Measurements from ENCODE around the gene OR4N2. TPM values are rescaled to one million over a fixed set of nuclear protein-coding genes. Genes with fewer than 3 reads are reported as not detected.
"Not testable (repeated sequence)": the region's sequence is repeated elsewhere in the genome, so short reads cannot be mapped to it uniquely, and the experiment has no call there.

Gene OR4N2
- not detected in 2 replicates for total RNA-seq (2021)
- Bru-seq, nascent RNA: not detected
- BruChase-seq, experiment 1, labeled RNA remaining after a 2-hour chase: not detected
- not detected for BruChase-seq, experiment 2, labeled RNA remaining after a 6-hour chase
- long read RNA-seq: 0 reads

- POLR2A ChIA-PET (ENCODE audit: unreplicated experiment); CTCF ChIA-PET; H4K20me1 ChIP-seq (ENCODE audit: insufficient read depth); intact Hi-C loops (cut with micrococcal nuclease; ENCODE audit: unreplicated experiment); H3K79me2 ChIP-seq (ENCODE audit: low read depth); H3K4me1 ChIP-seq (replicated peaks; ENCODE audit: insufficient read depth); H3K4me2 ChIP-seq; H3K4me3 ChIP-seq; H3K36me3 ChIP-seq (ENCODE audit: low read depth); DNase-seq; H3K9me3 ChIP-seq (ENCODE audit: insufficient read depth, low read depth); H3K9me2 ChIP-seq (ENCODE audit: insufficient read depth); H3K27me3 ChIP-seq (ENCODE audit: insufficient read depth, low read depth); H3F3A ChIP-seq (ENCODE audit: insufficient read depth, low read depth); H3K27ac ChIP-seq; H2AFZ ChIP-seq; BruUV-seq (replicated peaks): not testable (repeated sequence)
These were observed at the start of gene OR4N2 for GRCh38 chr14:19803470-19803869. OR4N2 (plus strand) TSS chr14:19803770; CDS start chr14:19827449, 23,679 bp downstream.

- ChIA-PET POLR2A (ENCODE audit: unreplicated experiment) (no interaction called here), CTCF (no interaction called here)
- intact Hi-C loops (cut with micrococcal nuclease; ENCODE audit: unreplicated experiment): no loop called here
These were observed 49.4 kb upstream of the OR4N2 start for GRCh38 chr14:19754172-19754571.

GRCh38 chr14:19771491-19771890 lies 32.1 kb upstream of the OR4N2 start:
- H3K27me3 ChIP-seq (ENCODE audit: insufficient read depth, low read depth); H3K27ac ChIP-seq; H3F3A ChIP-seq (ENCODE audit: insufficient read depth, low read depth); H3K9me3 ChIP-seq (ENCODE audit: insufficient read depth, low read depth); H3K9me2 ChIP-seq (ENCODE audit: insufficient read depth); H3K4me1 ChIP-seq (replicated peaks; ENCODE audit: insufficient read depth); DNase-seq; H3K4me3 ChIP-seq; CTCF ChIA-PET; POLR2A ChIA-PET (ENCODE audit: unreplicated experiment); H3K36me3 ChIP-seq (ENCODE audit: low read depth); H4K20me1 ChIP-seq (ENCODE audit: insufficient read depth); H2AFZ ChIP-seq; H3K4me2 ChIP-seq; intact Hi-C loops (cut with micrococcal nuclease; ENCODE audit: unreplicated experiment); H3K79me2 ChIP-seq (ENCODE audit: low read depth); BruUV-seq (replicated peaks): not testable (repeated sequence)

More at GRCh38 chr14:19754172-19754571, 49.4 kb upstream of the OR4N2 start:
- H3K4me3 ChIP-seq: no peak overlapping the region
- H3K79me2 ChIP-seq (ENCODE audit: low read depth): no peaks in the 10 kb centered on the region
- H3K9me3 ChIP-seq (ENCODE audit: insufficient read depth, low read depth): no peaks in the 10 kb centered on the region
- no peak for TF ChIP-seq EZH2 (IDR thresholded peaks at IDR 0.05; ENCODE audit: low read depth)
- TF ChIP-seq CTCF (conservative IDR thresholded peaks at IDR 0.05): no peak
- no peak overlapping the region for H2AFZ ChIP-seq
- no peak overlapping the region for H3K4me2 ChIP-seq
- no peaks in the 10 kb centered on the region for H3K9me2 ChIP-seq (ENCODE audit: insufficient read depth)
- H3K27me3 ChIP-seq (ENCODE audit: insufficient read depth, low read depth): no peaks in the 10 kb centered on the region
- DNase-seq: no peak
- BruUV-seq (replicated peaks): no TSS peak
- no peaks in the 10 kb centered on the region for H3F3A ChIP-seq (ENCODE audit: insufficient read depth, low read depth)
- H3K36me3 ChIP-seq (ENCODE audit: low read depth): no peaks in the 10 kb centered on the region
- H4K20me1 ChIP-seq (ENCODE audit: insufficient read depth): no peaks in the 10 kb centered on the region
- H3K27ac ChIP-seq: no peak overlapping the region
- H3K4me1 ChIP-seq (replicated peaks; ENCODE audit: insufficient read depth): no peaks in the 10 kb centered on the region

GRCh38 chr14:19771895-19772430 lies 31.6 kb upstream of the OR4N2 start:
- Histone ChIP-seq H3K79me2 (ENCODE audit: low read depth) (no peaks in the 10 kb centered on the region), H3K27ac (no peak overlapping the region), H3K4me1 (replicated peaks; ENCODE audit: insufficient read depth) (no peaks in the 10 kb centered on the region), H3K4me3 (no peak overlapping the region), H3K9me3 (ENCODE audit: insufficient read depth, low read depth) (no peaks in the 10 kb centered on the region), H3K9me2 (ENCODE audit: insufficient read depth) (no peaks in the 10 kb centered on the region), H3K4me2 (no peak overlapping the region), H3F3A (ENCODE audit: insufficient read depth, low read depth) (no peaks in the 10 kb centered on the region), H2AFZ (no peak overlapping the region), H3K36me3 (ENCODE audit: low read depth) (no peaks in the 10 kb centered on the region), H4K20me1 (ENCODE audit: insufficient read depth) (no peaks in the 10 kb centered on the region), H3K27me3 (ENCODE audit: insufficient read depth, low read depth) (no peaks in the 10 kb centered on the region)
- POLR2A ChIA-PET (ENCODE audit: unreplicated experiment): no interaction called here
- TF ChIP-seq EZH2 (IDR thresholded peaks at IDR 0.05; ENCODE audit: low read depth): no peak
- no peak for TF ChIP-seq CTCF (conservative IDR thresholded peaks at IDR 0.05)
- DNase-seq: no peak
- CTCF ChIA-PET: no interaction called here
- intact Hi-C loops (cut with micrococcal nuclease; ENCODE audit: unreplicated experiment): no loop called here
- BruUV-seq (replicated peaks): no TSS peak

GRCh38 chr14:19772454-19772853 lies 31.1 kb upstream of the OR4N2 start:
- H4K20me1 ChIP-seq (ENCODE audit: insufficient read depth); intact Hi-C loops (cut with micrococcal nuclease; ENCODE audit: unreplicated experiment); DNase-seq; H3K27me3 ChIP-seq (ENCODE audit: insufficient read depth, low read depth); BruUV-seq (replicated peaks); H3K27ac ChIP-seq; H3K4me2 ChIP-seq; H3K36me3 ChIP-seq (ENCODE audit: low read depth); H3F3A ChIP-seq (ENCODE audit: insufficient read depth, low read depth); H3K4me3 ChIP-seq; H2AFZ ChIP-seq; H3K79me2 ChIP-seq (ENCODE audit: low read depth); CTCF ChIA-PET; H3K4me1 ChIP-seq (replicated peaks; ENCODE audit: insufficient read depth); H3K9me2 ChIP-seq (ENCODE audit: insufficient read depth); H3K9me3 ChIP-seq (ENCODE audit: insufficient read depth, low read depth); POLR2A ChIA-PET (ENCODE audit: unreplicated experiment): not testable (repeated sequence)

GRCh38 chr14:19773204-19773603 lies 30.4 kb upstream of the OR4N2 start, which contains the start of gene OR4M1:
OR4M1 (plus strand) TSS chr14:19773504; CDS start chr14:19780323, 6,819 bp downstream.
- POLR2A ChIA-PET (ENCODE audit: unreplicated experiment); H2AFZ ChIP-seq; H3K27ac ChIP-seq; H4K20me1 ChIP-seq (ENCODE audit: insufficient read depth); H3K36me3 ChIP-seq (ENCODE audit: low read depth); H3F3A ChIP-seq (ENCODE audit: insufficient read depth, low read depth); DNase-seq; CTCF ChIA-PET; H3K9me3 ChIP-seq (ENCODE audit: insufficient read depth, low read depth); H3K4me1 ChIP-seq (replicated peaks; ENCODE audit: insufficient read depth); H3K27me3 ChIP-seq (ENCODE audit: insufficient read depth, low read depth); intact Hi-C loops (cut with micrococcal nuclease; ENCODE audit: unreplicated experiment); H3K79me2 ChIP-seq (ENCODE audit: low read depth); H3K9me2 ChIP-seq (ENCODE audit: insufficient read depth); H3K4me2 ChIP-seq; BruUV-seq (replicated peaks); H3K4me3 ChIP-seq: not testable (repeated sequence)
